Stimulated activated CD4-positive, alpha-beta T cell treated with anti-CD3 and anti-CD28 coated beads, Interleukin-1b, Interleukin-23, amount 100 ng/mL, for 24 hours (primary cell): ENCODE measurements around the gene CROCC.
"Not testable (repeated sequence)": the region's sequence is repeated elsewhere in the genome, so short reads cannot be mapped to it uniquely, and the experiment has no call there.

Experiments used
- DNase-seq, 4 experiments: peaks; one replicate each; pipeline ENCODE4 v3.0.0-alpha.2; 2020; ENCODE audit warnings: low read depth in 4 of 4, low spot score in 1 of 4

The CROCC gene

DNA sequence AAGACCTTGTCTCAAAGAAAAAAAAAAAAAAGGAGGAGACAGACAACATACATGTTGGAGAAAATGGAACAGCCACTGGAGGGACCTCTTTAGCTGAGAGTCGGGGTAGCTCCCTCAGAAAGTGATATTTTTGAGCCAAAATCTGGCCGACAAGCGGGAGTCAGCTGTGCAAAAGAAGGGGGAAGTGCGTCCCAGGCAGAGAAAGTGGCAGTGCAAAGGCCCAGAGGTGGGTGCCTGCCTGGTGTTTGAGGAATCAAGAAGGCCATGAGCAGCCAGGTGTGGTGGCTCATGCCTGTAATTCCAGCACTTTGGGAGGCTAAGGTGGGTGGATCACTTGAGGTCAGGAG lies 6.1 kb upstream of the CROCC start:
- no peak for DNase-seq

GRCh38 chr1:16916036-16916880 lies 5.5 kb upstream of the CROCC start:
- not testable (repeated sequence) for DNase-seq

GRCh38 chr1:16918371-16918770 lies 3.4 kb upstream of the CROCC start:
- no peak for DNase-seq

DNA sequence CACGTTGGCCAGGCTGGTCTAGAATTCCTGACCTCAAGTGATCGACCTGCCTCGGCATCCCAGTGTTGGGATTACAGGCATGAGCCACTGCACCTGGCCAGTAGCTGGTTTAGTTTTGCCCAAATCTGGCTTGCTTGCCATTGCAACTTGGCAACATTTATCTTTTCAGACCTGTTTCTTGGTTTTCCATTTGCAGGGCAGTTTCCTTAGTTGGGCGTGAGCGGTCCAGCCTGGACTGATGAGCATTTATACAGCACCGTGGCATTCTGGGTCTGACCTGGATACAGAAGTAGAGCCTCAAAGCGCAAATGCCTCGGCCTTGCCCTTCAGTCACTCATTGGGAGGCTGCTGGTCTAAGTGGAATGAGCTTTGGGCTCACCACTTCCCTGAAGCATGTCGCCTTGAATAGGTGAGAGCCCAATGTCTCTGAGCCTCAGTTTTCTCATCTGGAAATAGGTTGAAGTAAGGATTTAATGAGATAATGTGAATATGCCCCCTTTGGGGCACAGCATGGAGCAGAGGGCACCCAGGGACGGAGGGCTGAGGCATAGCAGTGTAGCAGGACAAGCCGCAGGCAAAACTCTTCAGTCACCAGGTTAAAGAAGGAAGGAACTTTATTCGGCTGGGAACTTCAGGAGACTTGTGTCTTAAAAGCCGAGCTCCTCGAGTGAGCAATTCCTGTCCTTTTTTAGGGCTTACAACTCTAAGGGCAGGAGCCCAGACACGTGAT lies 2.6 kb upstream of the CROCC start:
- DNase-seq: not testable (repeated sequence)

- DNase-seq: no peak
Observed at GRCh38 chr1:16920951-16921350, 780 bp upstream of the CROCC start.

DNA sequence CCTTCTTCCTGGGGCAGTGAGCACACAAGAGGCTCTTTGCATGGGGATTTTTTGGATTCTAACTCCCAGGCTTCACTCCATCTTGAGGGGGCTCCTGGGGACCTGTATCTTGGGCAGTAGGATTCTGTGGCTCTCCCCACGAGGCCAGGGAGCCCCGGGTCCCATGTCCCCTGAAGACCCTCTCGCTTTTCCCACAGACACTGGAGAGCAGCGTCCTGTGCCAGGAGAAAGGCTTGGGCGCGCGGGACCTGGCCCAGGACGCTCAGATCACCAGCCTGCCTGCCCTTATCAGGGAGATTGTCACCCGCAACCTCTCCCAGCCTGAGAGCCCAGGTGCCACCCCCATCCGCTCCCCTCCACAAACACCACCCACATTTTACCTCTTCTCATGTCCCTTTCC lies 735 bp downstream of the CROCC start:
- no peak for DNase-seq

GRCh38 chr1:16922885-16923431 lies 1.2 kb downstream of the CROCC start:
- DNase-seq: no peak

GRCh38 chr1:16924216-16924918 lies 2.6 kb downstream of the CROCC start:
- DNase-seq: no peak

DNA sequence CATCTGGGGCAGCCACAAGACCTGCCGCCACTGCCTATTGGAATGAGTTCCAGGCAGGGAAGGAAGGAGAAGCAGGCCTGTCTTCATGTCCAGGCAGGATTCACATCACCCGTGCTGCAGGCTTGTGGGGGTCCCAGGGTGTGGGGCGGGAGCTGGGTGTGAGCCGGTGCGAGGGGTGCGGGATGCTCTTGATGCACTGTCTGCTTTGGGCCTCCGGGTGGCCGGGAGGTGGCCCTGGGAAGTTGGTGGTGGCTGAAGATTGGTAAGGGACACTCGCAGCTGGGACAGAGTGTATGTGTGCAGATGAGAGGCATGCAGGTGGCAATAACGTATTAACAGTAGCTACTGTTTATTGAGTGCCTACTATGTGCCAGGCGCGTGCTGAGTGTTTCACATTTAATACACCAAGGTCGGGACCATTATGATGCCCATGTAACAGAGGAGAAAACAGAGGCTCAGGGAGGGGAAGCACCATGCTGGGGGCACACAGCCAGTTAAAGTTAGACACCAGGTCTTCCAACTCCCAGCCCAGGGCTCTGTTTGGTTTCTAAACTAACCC lies 3.3 kb downstream of the CROCC start:
- no peak for DNase-seq

GRCh38 chr1:16925635-16926490 lies 4.1 kb downstream of the CROCC start:
- no peak for DNase-seq

DNA sequence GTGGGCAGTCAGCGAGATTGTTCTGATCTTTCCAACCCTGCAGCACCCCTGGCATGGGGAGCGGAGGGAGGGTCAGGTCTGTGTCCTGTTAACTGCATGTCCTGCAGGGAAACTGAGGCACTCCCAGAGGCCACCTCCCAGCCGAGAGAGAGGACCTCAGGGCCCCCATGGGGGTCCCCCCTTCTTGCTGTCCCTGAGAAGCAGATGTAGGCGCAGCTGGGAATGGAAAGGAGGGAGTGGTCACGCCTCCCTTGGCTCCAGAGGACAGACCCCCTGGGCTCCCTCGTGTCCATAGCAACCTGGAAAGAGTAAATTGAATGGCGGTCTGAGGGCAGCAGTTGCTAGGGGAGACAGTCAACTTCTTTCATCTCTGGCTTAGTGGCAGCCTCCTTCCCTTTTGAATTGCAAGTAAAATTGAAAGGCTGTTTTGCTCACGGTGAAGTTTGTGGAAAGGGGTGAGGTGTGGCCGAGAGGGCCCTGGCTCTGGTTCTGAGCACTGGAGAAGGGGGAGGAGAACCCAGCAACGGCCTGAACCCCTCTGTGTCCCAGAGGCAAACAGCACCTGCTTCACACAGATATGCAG lies 4.9 kb downstream of the CROCC start:
- DNase-seq: no peak

- DNase-seq: no peak
Observed at GRCh38 chr1:16927256-16927655, 5.5 kb downstream of the CROCC start.

DNA sequence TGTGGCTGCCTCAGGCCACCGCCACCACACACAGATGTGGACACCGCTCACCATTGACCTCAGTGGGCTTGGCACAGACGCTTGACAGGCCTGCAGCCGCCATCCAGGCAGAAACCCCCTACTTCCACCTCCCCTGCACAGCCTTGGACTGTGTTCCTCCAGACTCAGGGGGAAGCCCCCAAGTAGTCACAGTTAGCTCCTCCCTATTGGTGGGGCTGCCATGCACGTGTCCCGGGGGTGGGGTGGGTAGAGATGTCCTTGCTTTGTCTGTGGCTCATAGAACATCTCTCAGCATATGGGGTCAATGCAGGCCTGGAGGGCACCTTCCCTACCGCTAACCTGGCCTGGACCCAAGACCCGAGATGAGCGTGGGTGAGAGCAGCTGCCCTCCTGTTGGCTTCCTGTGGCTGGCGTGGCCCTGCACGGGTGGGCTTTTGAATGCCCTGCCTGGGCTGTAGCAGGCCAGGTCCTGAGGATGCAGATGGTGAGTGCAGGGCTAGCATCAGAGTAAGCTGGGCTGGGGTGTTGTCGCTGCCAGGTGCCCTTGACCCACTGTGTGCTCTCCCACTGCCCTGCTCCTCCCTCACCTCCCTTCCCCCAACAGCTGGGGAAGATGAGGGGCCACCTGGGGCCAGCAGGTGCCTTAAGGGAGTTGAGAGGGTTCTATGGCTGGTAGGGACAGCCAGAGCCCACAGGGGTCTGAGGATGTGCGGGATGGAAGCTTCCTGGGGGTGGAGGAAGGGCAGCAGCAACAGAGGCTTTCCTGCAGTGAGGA lies 6.2 kb downstream of the CROCC start:
- no peak for DNase-seq

DNA sequence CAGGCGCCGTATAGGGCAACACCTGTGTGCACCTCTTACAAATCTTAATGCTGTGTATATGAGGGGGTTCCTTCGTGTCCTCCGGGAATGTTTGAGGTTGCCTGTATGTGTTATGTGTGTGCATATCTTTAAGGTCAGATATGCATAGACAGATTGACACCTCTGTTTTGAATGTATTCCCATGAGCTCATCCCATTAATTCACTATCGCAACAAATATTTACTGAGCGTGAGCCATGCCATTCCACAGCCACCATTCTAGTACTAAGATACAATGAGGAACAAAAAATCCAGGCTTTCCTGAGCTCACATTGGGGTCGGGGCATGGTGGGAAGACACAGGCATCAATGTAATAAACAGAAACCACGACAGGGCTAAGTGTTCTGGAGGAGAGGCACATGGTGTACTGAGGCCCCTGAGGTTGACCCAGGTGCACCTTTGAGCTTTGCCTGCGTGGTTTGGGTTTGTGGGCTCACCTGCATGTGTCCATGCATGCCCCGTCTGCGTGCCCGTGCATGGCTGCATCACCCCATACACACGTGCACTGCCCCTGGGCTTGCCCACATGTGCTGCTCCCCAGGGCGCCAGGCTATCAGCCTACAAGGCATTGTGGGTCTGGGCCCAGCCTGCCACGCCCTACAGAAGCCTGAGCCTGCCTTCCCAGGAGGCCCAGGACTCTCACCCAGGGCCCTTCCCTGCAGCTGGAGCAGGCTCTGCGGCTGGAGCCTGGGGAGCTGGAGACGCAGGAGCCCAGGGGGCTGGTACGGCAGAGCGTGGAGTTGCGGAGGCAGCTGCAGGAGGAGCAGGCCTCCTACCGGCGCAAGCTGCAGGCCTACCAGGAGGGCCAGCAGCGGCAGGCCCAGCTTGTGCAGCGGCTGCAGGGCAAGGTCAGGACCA lies 7.7 kb downstream of the CROCC start:
- DNase-seq: not testable (repeated sequence)

DNA sequence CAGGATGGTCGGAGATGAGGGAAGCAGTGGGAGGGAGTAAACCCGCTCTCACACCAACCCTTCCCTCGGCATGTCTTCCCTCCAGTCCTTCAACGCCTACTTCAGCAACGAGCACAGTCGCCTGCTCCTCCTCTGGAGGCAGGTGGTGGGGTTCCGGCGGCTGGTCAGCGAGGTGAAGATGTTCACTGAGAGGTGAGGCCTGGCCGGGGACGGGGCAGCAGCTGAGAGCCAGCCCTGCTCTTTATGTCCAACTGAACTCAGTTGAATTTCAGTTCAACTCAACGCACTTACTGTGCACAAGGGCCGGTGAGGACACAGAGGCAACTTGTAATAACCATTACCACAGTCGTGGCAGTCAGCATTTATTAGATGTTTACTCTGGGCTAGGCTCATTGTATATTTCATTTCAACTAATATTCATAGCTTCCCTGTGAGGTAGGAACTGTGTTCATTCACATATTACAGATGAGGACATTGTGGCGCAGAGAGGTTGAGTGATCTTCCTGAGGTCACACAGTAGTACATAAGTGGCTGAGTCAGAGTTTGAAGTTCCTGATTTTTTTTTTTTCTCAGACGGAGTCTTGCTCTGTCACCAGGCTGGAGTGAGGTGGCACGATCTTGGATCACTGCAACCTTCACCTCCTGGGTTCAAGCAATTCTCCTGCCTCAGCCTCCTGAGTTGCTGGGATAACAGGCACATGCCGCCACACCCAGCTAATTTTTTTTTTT lies 9.6 kb downstream of the CROCC start:
- DNase-seq: not testable (repeated sequence)

DNA sequence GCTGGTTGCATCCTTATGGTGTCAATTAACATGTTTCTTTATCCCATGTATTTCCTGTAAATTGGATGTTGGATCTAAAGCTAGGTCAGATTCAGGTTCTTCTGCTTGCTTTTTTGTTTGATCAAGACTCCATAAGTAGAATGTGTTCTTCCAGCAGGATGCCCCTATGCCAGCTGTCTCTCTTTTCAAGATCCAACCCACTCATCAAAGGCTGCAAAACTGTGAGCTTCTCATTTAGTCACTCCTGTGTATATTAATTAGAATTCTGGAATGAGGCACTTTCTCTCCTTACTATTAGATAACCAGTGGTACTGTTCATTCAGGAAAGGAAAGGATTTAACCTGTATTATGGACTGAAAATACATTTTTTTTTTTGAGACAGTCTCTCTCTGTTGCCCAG lies 12.2 kb downstream of the CROCC start:
- not testable (repeated sequence) for DNase-seq

DNA sequence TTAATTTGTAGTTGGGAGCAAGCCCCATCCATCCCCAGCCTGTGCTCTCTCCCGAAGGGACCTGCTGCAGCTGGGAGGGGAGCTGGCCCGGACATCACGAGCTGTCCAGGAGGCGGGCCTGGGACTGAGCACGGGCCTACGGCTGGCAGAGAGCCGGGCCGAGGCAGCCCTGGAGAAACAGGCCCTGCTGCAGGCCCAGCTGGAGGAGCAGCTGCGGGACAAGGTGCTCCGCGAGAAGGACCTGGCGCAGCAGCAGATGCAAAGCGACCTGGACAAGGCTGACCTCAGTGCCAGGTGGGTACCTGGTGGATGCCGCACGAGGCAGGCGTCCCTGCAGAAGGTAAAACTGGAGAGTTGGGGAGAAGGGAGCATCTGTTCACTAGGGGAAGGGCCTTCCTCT lies 14.8 kb downstream of the CROCC start:
- not testable (repeated sequence) for DNase-seq
